ENCODE measurements around the gene ASXL1. TPM values are rescaled to one million over a fixed set of nuclear protein-coding genes. Genes with fewer than 3 reads are reported as not detected.
A peak's percentile ranks its signal among the peaks of the same experiment; 100 is the strongest.

Gene ASXL1
- total and polyA plus RNA-seq, 9 of the 15 experiments (the other 6 are each of a cell fraction or from before 2014, with no cell fraction given): 6.5 to 65.3 (median 32.3) TPM

- WGBS (ENCODE audit: insufficient coverage, low coverage, missing lambda C conversion rate): 85% methylated on average over 11 of the region's 11 CpGs
- FAIRE-seq: no peak
- Histone ChIP-seq H3K27me3 (ENCODE audit: control insufficient read depth in 2 of 2, insufficient read depth in 2 of 2, low read length in 2 of 2) (no peaks in the 10 kb centered on the region), H3K4me1 (replicated peaks in 1 of 2; ENCODE audit: control insufficient read depth in 2 of 2, insufficient read depth in 2 of 2, low read length in 2 of 2) (peaks cover 3 to 24% of the 10 kb centered on the region in 2 experiments; a peak in 4 of 5 replicates), H3K4me2 (ENCODE audit: insufficient read depth, low read length) (no peak overlapping the region), H3K27ac (ENCODE audit: extremely low read depth, low read depth, low read length) (no peak overlapping the region), H3K36me3 (ENCODE audit: control insufficient read depth, insufficient read depth, low read length) (no peaks in the 10 kb centered on the region), H2AFZ (ENCODE audit: low read depth, low read length) (no peak overlapping the region), H3K4me3 (no peak overlapping the region), H3K9ac (ENCODE audit: insufficient read depth in 1 of 2, low read depth in 2 of 2, low read length in 2 of 2) (peak overlapping the region in 1 of 2 experiments; percentile 29; a peak in 1 of 4 replicates), H3K9me1 (ENCODE audit: control insufficient read depth, insufficient read depth, low read length) (no peaks in the 10 kb centered on the region), H4K20me1 (replicated peaks; ENCODE audit: control insufficient read depth, insufficient read depth, low read length) (no peaks in the 10 kb centered on the region), H3K79me2 (ENCODE audit: control insufficient read depth, insufficient read depth, low read length) (no peaks in the 10 kb centered on the region), H3K9me3 (replicated peaks; ENCODE audit: control insufficient read depth, insufficient read depth, low read depth, low read length) (no peaks in the 10 kb centered on the region)
- no peak for DNase-seq (ENCODE audit: extremely low read depth in 1 of 4, low spot score in 3 of 4)
- intact Hi-C loops (cut with micrococcal nuclease) (loop anchor here (2.0 to 10.0 kb wide), 2 partner anchors 101 to 317 kb away; no protein-coding TSS in a partner anchor), in situ Hi-C loops (cut with MboI) (no loop called here)
- ChIA-PET CTCF (ENCODE audit: low intra/inter-chr PET ratio) (no interaction called here), POLR2A (interaction anchor here (1.9 kb wide), 1 partner anchor 53 kb away, joined by 5 read pairs; no protein-coding TSS in a partner anchor)
- ATAC-seq: no peak
- BruUV-seq (replicated peaks): no TSS peak
- TF ChIP-seq ZFP1 (CRISPR knock-in tag; IDR thresholded peaks at IDR 0.05) (no peak), STAT5A (IDR thresholded peaks at IDR 0.05; ENCODE audit: borderline replicate concordance, low read length) (no peak), HMGN3 (IDR thresholded peaks at IDR 0.05; ENCODE audit: borderline replicate concordance, extremely low read depth, insufficient read length, low read depth, low read length) (no peak), BRCA1 (IDR thresholded peaks at IDR 0.05) (no peak), BRCA1 (CRISPR knock-in tag; IDR thresholded peaks at IDR 0.05) (no peak), ZKSCAN1 (IDR thresholded peaks at IDR 0.05; ENCODE audit: low read depth, low read length) (no peak), ZNF583 (CRISPR knock-in tag; IDR thresholded peaks at IDR 0.05) (no peak), TBL1XR1 (IDR thresholded peaks at IDR 0.05; ENCODE audit: low read length in 2 of 2) (no peak), ZNF354B (CRISPR knock-in tag; IDR thresholded peaks at IDR 0.05) (no peak), PHB2 (IDR thresholded peaks at IDR 0.05; ENCODE audit: low read depth) (no peak), PRDM10 (IDR thresholded peaks at IDR 0.05; ENCODE audit: partially characterized antibody) (no peak), NFIX (CRISPR knock-in tag; IDR thresholded peaks at IDR 0.05; ENCODE audit: low read depth) (no peak), MAFG (tag; conservative IDR thresholded peaks at IDR 0.05) (no peak), YBX1 (IDR thresholded peaks at IDR 0.05) (no peak), STAT5B (CRISPR knock-in tag; IDR thresholded peaks at IDR 0.05) (no peak), MYNN (IDR thresholded peaks at IDR 0.05) (no peak), MYNN (CRISPR knock-in tag; IDR thresholded peaks at IDR 0.05) (no peak), JUND (IDR thresholded peaks at IDR 0.05; ENCODE audit: borderline replicate concordance, low read depth, low read length) (no peak), JUND (tag; IDR thresholded peaks at IDR 0.05; ENCODE audit: borderline replicate concordance, low read depth, low read length) (no peak), LEF1 (IDR thresholded peaks at IDR 0.05) (no peak), ZBTB17 (CRISPR knock-in tag; IDR thresholded peaks at IDR 0.05) (no peak)
- TF ChIP-seq, protein P1, sequence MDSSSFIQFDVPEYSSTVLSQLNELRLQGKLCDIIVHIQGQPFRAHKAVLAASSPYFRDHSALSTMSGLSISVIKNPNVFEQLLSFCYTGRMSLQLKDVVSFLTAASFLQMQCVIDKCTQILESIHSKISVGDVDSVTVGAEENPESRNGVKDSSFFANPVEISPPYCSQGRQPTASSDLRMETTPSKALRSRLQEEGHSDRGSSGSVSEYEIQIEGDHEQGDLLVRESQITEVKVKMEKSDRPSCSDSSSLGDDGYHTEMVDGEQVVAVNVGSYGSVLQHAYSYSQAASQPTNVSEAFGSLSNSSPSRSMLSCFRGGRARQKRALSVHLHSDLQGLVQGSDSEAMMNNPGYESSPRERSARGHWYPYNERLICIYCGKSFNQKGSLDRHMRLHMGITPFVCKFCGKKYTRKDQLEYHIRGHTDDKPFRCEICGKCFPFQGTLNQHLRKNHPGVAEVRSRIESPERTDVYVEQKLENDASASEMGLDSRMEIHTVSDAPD (CRISPR knock-in tag; IDR thresholded peaks at IDR 0.05): no peak
Measured at GRCh38 chr20:32337937-32338661, 20.0 kb upstream of the ASXL1 start.
